ENCODE measurements around the gene ZSCAN10. TPM values are rescaled to one million over a fixed set of nuclear protein-coding genes. Genes with fewer than 3 reads are reported as not detected.

Gene ZSCAN10
- total and polyA plus RNA-seq, 2 of the 13 experiments (the other 11 are each of a cell fraction or from before 2014, with no cell fraction given), result not detected

GRCh38 chr16:3123986-3124886 is 25.1 kb upstream of the ZSCAN10 start (continued):
- TF ChIP-seq ZNF574 (CRISPR knock-in tag; IDR thresholded peaks at IDR 0.05), result peak; percentile 99
- TF ChIP-seq ZNF101 (CRISPR knock-in tag; IDR thresholded peaks at IDR 0.05; ENCODE audit: borderline replicate concordance, low read depth), result no peak
- TF ChIP-seq ZNF646 (CRISPR knock-in tag; IDR thresholded peaks at IDR 0.05), result no peak
- TF ChIP-seq ZNF432 (CRISPR knock-in tag; IDR thresholded peaks at IDR 0.05; ENCODE audit: borderline replicate concordance), result no peak
- no peak for TF ChIP-seq THAP7 (CRISPR knock-in tag; IDR thresholded peaks at IDR 0.05)
- TF ChIP-seq HIVEP1 (CRISPR knock-in tag; IDR thresholded peaks at IDR 0.05), result peak; percentile 64; the same call in 1 of the 2 replicates
- no peak for TF ChIP-seq ZNF318 (CRISPR knock-in tag; IDR thresholded peaks at IDR 0.05)
- no peak for TF ChIP-seq TRIM24 (CRISPR knock-in tag; IDR thresholded peaks at IDR 0.05)
